ENCODE measurements around the gene WRNIP1.

Gene WRNIP1

DNA sequence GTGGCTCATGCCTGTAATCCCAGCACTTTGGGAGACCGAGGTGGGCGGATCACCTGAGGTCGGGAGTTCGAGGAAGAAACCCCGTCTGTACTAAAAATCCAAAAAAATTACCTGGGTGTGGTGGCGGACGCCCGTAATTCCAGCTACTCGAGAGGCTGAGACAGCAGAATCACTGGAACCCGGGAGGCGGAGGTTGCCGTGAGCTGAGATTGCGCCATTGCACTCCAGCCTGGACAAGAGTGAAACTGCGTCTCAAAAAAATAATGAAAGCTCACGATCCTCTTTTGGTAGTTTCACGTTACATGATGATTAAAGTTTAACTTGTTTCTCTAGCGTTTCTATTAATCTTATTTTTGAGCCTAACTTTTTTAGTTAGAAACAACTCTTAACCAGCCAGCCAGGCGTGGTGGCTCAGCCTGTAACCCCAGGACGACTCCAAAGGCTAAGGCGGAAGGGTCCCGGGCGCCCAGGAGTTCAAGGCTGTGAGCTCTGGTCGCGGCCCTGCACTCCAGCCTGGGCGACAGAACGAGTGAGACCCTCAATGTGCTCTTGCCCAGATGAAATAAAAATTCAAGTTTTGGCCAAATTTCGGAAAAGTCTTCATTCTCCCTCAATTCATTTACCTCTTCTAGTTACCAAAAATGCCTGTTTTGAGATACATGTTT is 1.2 kb upstream of the WRNIP1 start:
- no peak for DNase-seq

DNA sequence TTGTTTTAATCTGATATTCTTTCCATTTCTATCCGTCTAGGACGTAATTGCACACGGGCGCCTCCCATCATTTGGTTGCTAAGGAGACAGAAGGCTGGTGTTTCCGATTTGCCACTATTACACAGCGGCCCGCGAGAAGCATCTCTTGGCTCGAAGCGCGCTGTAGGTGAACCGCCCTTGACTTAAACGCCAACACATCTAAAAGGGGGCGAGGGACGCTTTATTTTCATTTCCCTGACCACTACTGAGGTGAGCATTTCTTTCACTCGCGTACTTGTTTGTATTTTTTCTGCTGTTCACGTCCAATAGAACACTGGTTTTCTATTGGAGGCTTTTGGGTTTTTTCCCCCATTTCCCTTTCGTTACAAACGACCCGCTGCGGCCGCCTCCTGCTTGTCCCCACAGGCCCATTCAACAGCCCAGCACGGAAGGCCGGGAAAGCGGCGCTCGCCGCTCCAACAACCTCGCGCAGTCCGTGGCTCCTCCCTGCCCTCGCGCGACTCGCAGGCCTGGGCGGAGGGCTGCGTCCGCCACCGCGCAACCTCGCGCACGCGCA is 505 bp upstream of the WRNIP1 start:
- DNase-seq: peak; percentile 80 to 84

GRCh38 chr6:2765896-2766766 is 938 bp downstream of the WRNIP1 start:
- peak; percentile 9 to 24 for DNase-seq

DNA sequence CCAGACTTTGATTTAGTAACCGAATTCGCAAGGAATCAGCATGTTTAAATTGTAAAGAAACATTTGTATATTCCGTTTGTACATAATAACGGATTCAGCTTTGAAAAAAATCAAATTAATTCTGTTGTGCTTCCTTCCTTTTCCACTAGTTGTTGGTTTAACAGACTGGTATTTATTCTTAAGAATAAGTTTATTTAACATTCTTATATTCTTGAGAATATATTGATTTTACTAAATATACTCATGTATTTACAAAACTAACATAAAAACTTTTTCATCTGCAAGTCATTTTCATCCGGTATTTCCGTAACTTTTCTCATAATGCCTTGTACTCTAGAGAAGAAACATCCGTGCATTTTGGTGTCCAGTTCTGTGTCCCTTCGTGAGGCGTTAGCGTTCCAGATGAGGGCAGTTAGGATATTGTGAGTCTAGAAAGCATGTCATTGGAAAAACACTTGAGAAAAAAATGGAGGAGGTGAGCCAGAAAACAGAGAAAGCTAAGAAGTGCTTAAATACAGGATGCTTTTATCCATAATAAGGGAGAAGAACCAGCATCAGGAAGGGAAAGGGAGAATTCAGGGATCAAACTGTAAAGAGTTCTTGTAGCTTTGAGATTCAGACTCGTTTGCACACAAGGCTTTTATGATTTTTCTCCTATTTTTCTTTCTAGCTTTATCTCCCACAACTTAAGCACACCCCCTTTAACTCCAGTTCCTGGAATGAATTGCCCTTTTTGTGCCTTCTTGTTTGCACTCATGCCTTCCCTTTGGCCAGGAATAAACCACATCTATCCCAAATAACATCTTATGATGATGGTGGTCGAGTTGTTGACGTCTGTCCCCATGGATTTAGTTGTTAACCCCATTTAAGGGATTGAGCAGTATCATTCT is 1.8 kb downstream of the WRNIP1 start:
- DNase-seq: peak; percentile 33 to 34

DNA sequence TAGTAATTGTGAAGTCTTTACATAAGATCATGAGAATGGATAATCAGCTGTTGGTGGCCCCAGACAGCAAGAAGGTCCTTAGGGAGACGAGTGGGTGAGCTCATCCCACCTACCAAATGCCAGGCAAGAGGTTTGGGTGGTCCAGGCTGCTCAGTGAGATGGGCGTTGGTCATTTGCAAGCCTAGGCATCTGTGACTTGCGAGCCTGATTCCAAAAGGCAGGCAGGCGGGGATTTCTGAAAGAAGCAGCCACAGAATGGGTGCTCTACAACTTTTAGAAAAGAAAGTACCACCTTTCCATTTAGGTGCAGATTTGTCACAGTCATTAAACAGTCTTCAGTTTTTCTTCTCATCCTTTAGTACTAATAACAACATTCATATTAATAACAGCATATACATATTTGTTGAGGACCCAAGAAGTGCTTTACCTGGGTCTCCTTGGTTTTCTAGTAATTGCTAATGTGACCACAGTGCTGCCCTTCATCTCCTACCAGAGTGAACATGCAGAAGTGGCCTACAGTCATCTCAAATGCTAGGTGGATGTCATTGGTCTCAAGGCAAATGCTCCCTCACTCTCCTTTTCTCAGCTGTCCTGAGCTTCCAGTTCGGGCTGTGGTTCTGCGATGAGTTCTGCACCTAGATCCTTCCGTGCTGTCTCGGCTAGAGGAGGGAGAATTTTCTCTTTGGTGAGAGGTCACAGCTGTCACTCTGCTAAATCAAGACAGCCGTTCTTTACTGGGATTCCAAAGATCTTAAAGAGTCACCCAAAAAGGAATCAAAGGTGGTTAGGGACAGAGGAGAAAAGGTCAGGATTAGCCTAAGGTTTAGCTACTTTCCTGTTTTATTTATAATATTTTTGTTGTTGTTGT is 2.7 kb downstream of the WRNIP1 start:
- DNase-seq: peak; percentile 19 to 20

GRCh38 chr6:2768696-2769095 is 3.5 kb downstream of the WRNIP1 start:
- DNase-seq: no peak

DNA sequence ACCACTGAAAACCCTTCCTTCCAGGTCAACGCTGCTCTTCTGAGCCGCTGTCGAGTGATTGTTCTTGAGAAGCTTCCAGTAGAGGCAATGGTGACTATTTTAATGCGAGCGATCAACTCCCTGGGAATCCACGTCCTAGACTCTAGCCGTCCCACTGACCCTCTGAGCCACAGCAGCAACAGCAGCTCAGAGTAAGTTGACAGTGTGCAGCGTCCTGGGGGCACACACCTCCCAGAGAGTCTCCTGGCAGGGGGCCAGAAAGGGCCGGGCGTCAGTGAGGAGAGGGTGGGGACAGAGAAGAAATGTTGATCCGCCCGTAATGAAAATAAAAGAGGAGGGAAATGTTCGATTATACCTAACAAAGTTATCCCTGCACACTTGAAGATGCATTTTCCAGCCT is 5.0 kb downstream of the WRNIP1 start:
- peak; percentile 17 to 21 for DNase-seq

GRCh38 chr6:2771079-2771478 is 5.9 kb downstream of the WRNIP1 start:
- no peak for DNase-seq

DNA sequence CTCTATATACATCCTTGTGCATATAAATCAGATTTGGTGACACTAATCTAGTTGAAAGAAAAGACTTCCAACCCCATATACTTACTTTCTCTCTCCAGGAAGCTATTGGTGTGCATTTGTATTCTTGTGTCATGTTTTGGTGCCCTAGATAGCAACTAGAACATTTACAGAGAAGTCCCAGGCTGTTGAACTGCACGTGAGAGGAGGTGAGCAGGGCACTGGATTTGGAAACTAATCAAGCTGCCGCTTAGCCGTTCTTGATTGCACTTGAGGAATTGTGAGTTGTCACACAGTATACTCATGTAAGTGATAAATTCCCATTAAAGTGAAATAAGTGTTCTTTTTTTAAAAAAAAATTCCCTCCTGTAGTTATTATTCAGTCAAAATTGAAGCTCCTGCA is 7.6 kb downstream of the WRNIP1 start:
- no peak for DNase-seq

DNA sequence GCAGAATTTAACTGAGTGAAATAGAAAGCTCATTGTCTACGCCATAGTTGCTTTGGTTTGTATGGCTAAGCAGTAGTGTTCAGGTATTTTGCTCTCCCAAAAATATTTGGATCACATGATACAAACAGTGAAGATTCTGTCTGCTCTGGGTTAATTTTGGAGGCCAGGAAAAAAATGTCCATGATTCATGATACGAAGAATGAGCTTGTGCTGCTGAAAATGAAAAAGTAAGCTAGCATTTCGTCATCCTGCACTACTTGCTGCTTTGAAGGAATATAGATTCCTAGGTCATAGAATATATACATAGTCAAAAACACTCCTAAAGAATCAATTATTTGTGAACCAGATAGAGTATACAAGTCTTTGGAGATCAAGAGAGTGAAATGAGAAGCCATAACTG is 8.3 kb downstream of the WRNIP1 start:
- DNase-seq: no peak

GRCh38 chr6:2775003-2775402 is 9.8 kb downstream of the WRNIP1 start:
- DNase-seq: no peak

DNA sequence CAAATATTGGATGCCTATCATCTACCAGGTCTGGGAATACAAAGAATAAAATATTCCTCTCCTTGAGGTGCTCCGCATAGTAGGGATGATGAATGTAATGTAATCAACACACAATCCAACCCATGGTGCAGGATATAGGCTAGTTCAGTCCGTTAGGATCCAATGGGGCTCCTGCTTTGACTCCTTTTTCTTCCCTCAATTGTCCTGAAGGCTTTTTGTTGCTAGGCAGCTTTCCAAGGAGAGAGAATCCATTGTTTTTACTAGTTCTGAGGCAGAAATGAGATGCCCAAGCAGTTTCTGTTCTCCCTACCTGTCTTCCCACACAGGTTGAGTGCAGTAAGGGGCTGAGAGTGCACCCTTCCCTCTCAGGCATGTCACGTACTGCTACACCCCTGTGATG is 12.1 kb downstream of the WRNIP1 start:
- DNase-seq: no peak

- DNase-seq: no peak
Observed at GRCh38 chr6:2780102-2780737, 15.0 kb downstream of the WRNIP1 start.

GRCh38 chr6:2781685-2782355 is 16.6 kb downstream of the WRNIP1 start:
- no peak for DNase-seq

DNA sequence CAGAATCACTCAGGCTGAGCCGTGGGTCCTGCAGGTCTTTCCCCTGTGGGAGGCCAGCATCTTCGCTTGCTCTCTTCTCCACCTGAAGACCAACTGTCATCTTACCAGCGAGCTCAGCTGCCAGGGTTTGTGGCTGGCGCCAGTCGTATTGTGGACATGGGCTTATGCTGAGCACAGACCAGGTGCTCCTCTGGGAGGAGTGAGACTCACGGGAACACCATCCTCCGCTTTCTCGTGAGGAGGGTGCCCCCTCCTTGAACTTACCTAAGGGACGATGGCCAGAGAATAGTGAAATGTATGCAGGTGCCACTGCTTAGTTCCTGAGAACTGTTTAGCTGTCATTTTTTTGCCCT is 17.1 kb downstream of the WRNIP1 start:
- DNase-seq: no peak

- DNase-seq: no peak
Observed at GRCh38 chr6:2782825-2783187, 17.6 kb downstream of the WRNIP1 start.

- no peak for DNase-seq
Observed at GRCh38 chr6:2783188-2783963, 18.2 kb downstream of the WRNIP1 start.

- no peak for DNase-seq
Observed at GRCh38 chr6:2784061-2784460, 18.9 kb downstream of the WRNIP1 start.

- DNase-seq: no peak
Observed at GRCh38 chr6:2784930-2785329, 19.7 kb downstream of the WRNIP1 start.

- no peak for DNase-seq
Observed at GRCh38 chr6:2786269-2786668, 21.1 kb downstream of the WRNIP1 start.
